ENCODE measurements around the gene PRSS56.

Gene PRSS56

GRCh38 chr2:232498452-232498851 is 21.7 kb upstream of the PRSS56 start:
- DNase-seq (ENCODE audit: extremely low spot score, insufficient read length, low read depth) (no peak), FAIRE-seq (no peak)

GRCh38 chr2:232501331-232501771 is 18.8 kb upstream of the PRSS56 start:
- DNase-seq (ENCODE audit: extremely low spot score, insufficient read length, low read depth), result no peak
- FAIRE-seq, result no peak

- FAIRE-seq (no peak), DNase-seq (ENCODE audit: extremely low spot score, insufficient read length, low read depth) (no peak)
Measured at GRCh38 chr2:232501794-232502390, 18.3 kb upstream of the PRSS56 start.

GRCh38 chr2:232502511-232502910 is 17.7 kb upstream of the PRSS56 start:
- no peak for DNase-seq (ENCODE audit: extremely low spot score, insufficient read length, low read depth)
- FAIRE-seq, result no peak

GRCh38 chr2:232502911-232503808 is 17.0 kb upstream of the PRSS56 start:
- FAIRE-seq (no peak), DNase-seq (ENCODE audit: extremely low spot score, insufficient read length, low read depth) (no peak)

- FAIRE-seq (no peak), DNase-seq (ENCODE audit: extremely low spot score, insufficient read length, low read depth) (no peak)
Measured at GRCh38 chr2:232503809-232504323, 16.3 kb upstream of the PRSS56 start.

GRCh38 chr2:232504438-232504837 is 15.8 kb upstream of the PRSS56 start:
- FAIRE-seq (no peak), DNase-seq (ENCODE audit: extremely low spot score, insufficient read length, low read depth) (no peak)

GRCh38 chr2:232505856-232506255 is 14.3 kb upstream of the PRSS56 start:
- DNase-seq (ENCODE audit: extremely low spot score, insufficient read length, low read depth), result no peak
- no peak for FAIRE-seq

GRCh38 chr2:232506709-232507108 is 13.5 kb upstream of the PRSS56 start:
- DNase-seq (ENCODE audit: extremely low spot score, insufficient read length, low read depth) (no peak), FAIRE-seq (no peak)

- no peak for DNase-seq (ENCODE audit: extremely low spot score, insufficient read length, low read depth)
- FAIRE-seq, result no peak
Measured at GRCh38 chr2:232508251-232508650, 11.9 kb upstream of the PRSS56 start.

GRCh38 chr2:232511336-232511890 is 8.8 kb upstream of the PRSS56 start:
- DNase-seq (ENCODE audit: extremely low spot score, insufficient read length, low read depth) (no peak), FAIRE-seq (no peak)

- DNase-seq (ENCODE audit: extremely low spot score, insufficient read length, low read depth) (no peak), FAIRE-seq (no peak)
Measured at GRCh38 chr2:232512602-232513001, 7.6 kb upstream of the PRSS56 start.

- DNase-seq (ENCODE audit: extremely low spot score, insufficient read length, low read depth), result no peak
Measured at GRCh38 chr2:232513353-232513752, 6.8 kb upstream of the PRSS56 start.

GRCh38 chr2:232515639-232516038 is 4.5 kb upstream of the PRSS56 start:
- FAIRE-seq (no peak), DNase-seq (ENCODE audit: extremely low spot score, insufficient read length, low read depth) (no peak)

More at GRCh38 chr2:232513353-232513752, 6.8 kb upstream of the PRSS56 start:
- no peak for FAIRE-seq

- DNase-seq (ENCODE audit: extremely low spot score, insufficient read length, low read depth) (no peak), FAIRE-seq (no peak)
Measured at GRCh38 chr2:232516551-232516950, 3.6 kb upstream of the PRSS56 start.

- FAIRE-seq (no peak), DNase-seq (ENCODE audit: extremely low spot score, insufficient read length, low read depth) (no peak)
Measured at GRCh38 chr2:232518844-232519243, 1.3 kb upstream of the PRSS56 start.

- FAIRE-seq (no peak), DNase-seq (ENCODE audit: extremely low spot score, insufficient read length, low read depth) (no peak)
Measured at GRCh38 chr2:232520489-232520888, 301 bp downstream of the PRSS56 start.

- DNase-seq (ENCODE audit: extremely low spot score, insufficient read length, low read depth), result no peak
Measured at GRCh38 chr2:232521098-232521497, 910 bp downstream of the PRSS56 start.

GRCh38 chr2:232521959-232522622 is 1.9 kb downstream of the PRSS56 start:
- no peak for FAIRE-seq

More at GRCh38 chr2:232521098-232521497, 910 bp downstream of the PRSS56 start:
- no peak for FAIRE-seq

More at GRCh38 chr2:232521959-232522622, 1.9 kb downstream of the PRSS56 start:
- DNase-seq (ENCODE audit: extremely low spot score, insufficient read length, low read depth), result peak; percentile 67

Data from GM18507 (cell line).